ACC112 (cell line): ENCODE measurements around the gene EFNA2.

Experiments
- H2AFZ ChIP-seq: fragments of 200-600 bp; sonication (generic); one replicate; pipeline ENCODE4 v1.6.0; 2017; ENCODE audit warnings: antibody characterized with exemption, low read length; ENCODE audit not compliant: unreplicated experiment
- H3K27ac ChIP-seq: fragments of 200-600 bp; sonication (generic); 2 replicates; pipeline ENCODE4 v1.5.1; 2014; ENCODE audit warnings: low read depth, mild to moderate bottlenecking, antibody characterized with exemption, low read length, moderate library complexity
- H3K27me3 ChIP-seq: fragments of 200-600 bp; sonication (generic); 2 replicates; pipeline ENCODE4 v1.6.1; 2014; ENCODE audit warnings: mild to moderate bottlenecking, antibody characterized with exemption, low read length, moderate library complexity, mixed read lengths; ENCODE audit not compliant: insufficient read depth
- H3K36me3 ChIP-seq: fragments of 200-600 bp; sonication (generic); 2 replicates; pipeline ENCODE4 v1.6.1; 2016; ENCODE audit warnings: mild to moderate bottlenecking, antibody characterized with exemption, low read length, moderate library complexity, mixed read lengths; ENCODE audit not compliant: insufficient read depth
- H3K4me1 ChIP-seq: fragments of 200-600 bp; sonication (generic); one replicate; pipeline ENCODE4 v1.6.1; 2016; ENCODE audit warnings: low read length, mixed read lengths; ENCODE audit not compliant: insufficient read depth, unreplicated experiment, control insufficient read depth
- H3K4me3 ChIP-seq: fragments of 200-600 bp; sonication (generic); 2 replicates; pipeline ENCODE4 v1.5.1; 2014; ENCODE audit warnings: mild to moderate bottlenecking, low read depth, low read length
- H3K79me2 ChIP-seq: fragments of 200-600 bp; sonication (generic); one replicate; pipeline ENCODE4 v1.6.0; 2016; ENCODE audit warnings: low read length; ENCODE audit not compliant: control insufficient read depth, unreplicated experiment, insufficient read depth

The EFNA2 gene

DNA sequence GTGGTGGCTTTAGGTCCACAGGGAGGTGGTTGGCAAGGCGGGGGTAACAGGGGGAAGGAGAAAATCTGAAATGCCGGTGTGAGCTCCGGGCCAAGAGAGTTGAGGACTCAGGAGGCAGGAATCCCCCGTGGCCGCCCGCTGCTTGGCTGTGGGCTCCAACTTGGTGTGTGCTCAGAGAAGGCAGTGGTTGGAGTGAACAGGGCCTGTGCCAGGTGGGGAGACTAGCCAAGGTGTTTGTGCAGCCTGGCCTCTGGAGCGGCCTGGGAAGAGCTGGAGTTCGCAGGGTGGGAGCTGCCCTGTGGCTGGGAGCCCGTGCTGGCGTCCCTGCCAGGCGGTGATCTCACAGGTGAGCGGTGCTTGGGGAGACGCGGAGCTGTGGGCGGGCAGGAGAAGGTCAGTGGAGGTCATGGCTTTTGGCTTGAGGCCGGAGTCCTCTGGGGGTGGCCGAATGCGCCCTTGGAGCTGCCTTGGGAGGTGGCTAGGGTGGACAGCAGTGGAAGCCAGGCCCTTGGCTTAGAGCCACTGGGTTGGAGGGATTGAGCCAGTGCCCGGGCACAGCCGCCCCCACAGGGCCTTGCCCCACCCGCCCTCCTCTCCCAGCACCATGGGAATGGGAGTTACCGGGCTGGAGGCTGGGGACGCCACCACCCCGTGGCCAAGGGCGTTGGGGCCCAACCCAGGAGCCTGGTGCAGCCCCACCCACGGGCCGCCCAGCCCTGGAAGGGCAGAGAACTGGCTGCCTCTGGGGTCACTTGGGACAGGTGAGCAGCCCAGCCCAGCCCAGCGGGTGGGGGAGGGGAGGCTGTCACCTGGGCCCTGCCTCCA is 23.7 kb upstream of the EFNA2 start:
- Histone ChIP-seq H3K27me3 (no peaks in the 10 kb centered on the region), H3K4me3 (peak overlapping the region; percentile 92), H3K36me3 (no peaks in the 10 kb centered on the region), H3K27ac (peak overlapping the region; percentile 96), H3K79me2 (peaks cover 2% of the 10 kb centered on the region), H3K4me1 (peaks cover 71% of the 10 kb centered on the region), H2AFZ (no peak overlapping the region)

DNA sequence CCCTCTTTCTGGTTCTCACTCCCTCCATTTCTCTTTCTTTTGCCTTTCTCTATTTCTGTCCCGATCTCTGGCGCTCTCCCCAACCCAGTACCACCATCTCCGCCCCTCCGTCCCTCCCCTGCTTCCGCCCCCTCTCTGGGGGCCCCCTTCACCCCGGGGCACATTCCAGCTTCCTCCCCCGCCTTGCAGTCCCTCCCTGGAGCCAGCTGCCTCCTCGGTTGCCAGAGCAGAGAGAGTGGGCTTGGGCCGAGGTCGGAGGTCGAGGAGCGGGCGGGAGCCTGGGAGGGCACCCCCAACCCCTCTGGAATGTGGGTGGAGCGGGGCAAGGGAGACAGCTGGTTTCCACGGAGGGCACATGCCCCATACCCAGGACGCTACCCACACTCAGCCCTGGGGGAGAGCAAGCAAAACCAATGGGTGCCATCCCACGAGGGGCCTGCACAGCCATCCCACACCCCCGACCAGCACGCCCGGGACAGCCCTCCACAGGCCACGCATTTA is 23.0 kb upstream of the EFNA2 start:
- Histone ChIP-seq H3K36me3 (no peaks in the 10 kb centered on the region), H3K79me2 (no peaks in the 10 kb centered on the region), H2AFZ (no peak overlapping the region), H3K4me3 (peak overlapping the region; percentile 92), H3K27ac (peak overlapping the region; percentile 96), H3K27me3 (no peaks in the 10 kb centered on the region), H3K4me1 (peaks cover 68% of the 10 kb centered on the region)

DNA sequence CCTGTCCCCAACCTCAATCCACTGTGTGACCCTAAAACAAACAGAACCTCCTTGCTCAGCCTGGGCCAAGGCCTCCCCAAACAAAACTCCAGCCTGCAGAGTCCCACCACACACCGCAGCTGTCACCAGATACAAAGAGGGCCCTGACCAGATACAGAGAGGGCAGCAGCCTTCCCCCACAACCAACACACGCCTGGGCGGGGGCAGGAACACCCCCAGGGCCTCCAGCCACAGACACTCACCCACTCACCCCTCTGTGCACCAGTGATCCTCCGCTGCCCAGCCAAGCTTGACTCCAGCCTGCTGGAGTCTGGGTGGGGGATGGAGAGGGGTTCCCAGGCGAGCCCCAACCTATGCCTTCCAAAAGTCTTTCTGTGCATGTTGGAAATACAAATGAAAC is 22.5 kb upstream of the EFNA2 start:
- H2AFZ ChIP-seq, result no peak overlapping the region
- H3K27me3 ChIP-seq, result no peaks in the 10 kb centered on the region
- peak overlapping the region; percentile 96 for H3K27ac ChIP-seq
- H3K4me1 ChIP-seq, result peaks cover 68% of the 10 kb centered on the region
- no peaks in the 10 kb centered on the region for H3K79me2 ChIP-seq
- H3K36me3 ChIP-seq, result no peaks in the 10 kb centered on the region
- H3K4me3 ChIP-seq, result no peak overlapping the region

DNA sequence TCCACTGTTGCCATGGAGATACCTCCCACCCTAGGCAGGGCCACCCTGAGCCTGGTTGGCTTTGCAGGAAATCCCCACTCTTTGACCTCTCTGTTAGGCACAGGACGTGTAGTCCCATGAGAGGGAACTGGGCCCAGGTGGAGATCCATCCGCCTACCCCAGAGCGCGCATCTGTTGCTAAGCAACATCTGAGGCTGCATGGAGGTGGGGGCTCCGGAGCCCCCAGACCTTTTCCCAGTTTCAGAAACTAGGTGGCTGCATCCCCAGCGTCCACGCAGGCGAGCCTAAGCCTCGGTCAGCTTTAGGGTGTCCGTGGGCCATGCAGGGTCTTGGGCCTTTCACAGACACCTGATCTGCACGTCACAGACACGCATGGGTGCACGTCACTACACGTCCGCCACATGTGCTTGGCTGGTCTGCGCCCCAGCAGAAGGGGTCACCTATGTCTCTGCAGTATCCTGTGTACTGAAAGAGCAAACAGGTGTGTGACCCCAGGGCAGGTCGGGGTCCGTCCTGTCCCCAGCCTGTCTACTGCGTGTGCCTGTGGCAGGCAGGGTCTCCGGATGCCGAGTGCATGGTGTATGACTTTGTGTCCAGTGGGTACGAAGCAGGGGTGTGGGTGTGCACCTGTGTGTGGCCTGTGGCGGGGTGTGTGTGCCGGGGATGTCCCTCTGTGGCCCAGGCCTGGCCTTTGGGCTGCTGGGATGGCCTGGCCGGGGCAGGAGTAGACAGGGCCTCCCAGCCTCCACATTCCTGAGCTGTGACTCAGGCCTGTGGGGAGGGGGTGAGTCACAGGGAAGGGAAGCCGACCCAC is 20.7 kb upstream of the EFNA2 start:
- no peaks in the 10 kb centered on the region for H3K27me3 ChIP-seq
- no peak overlapping the region for H2AFZ ChIP-seq
- peak overlapping the region; percentile 45; the same call in 1 of the 2 replicates for H3K4me3 ChIP-seq
- H3K36me3 ChIP-seq, result no peaks in the 10 kb centered on the region
- H3K4me1 ChIP-seq, result peaks cover 60% of the 10 kb centered on the region
- H3K27ac ChIP-seq, result peak overlapping the region; percentile 97
- peaks cover 3% of the 10 kb centered on the region for H3K79me2 ChIP-seq

DNA sequence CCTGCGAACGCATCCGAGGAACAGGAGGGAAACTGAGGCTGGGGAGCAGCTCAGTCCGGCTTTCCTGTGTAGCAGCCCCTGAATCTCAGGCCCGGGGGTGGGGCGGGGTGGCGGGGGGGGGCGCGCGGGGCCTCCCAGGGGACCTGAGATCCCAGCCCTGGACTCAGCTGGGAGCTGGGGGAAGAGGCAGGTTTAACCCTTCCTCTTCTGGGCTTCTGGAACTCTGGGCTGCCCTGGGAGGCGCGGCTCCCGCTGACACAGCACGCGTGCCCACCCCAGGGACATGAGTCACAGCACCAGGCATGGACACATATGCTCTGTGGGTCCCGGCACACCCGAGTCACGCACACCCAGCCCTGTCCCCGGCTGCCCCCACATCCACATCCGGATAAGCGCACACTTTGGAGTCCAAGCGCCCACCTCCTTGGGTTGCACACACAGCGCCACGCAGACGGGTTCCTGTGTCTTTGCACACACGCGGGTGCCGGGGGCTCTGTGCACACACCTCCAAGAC is 20.0 kb upstream of the EFNA2 start:
- Histone ChIP-seq H3K27ac (peak overlapping the region; percentile 97), H3K36me3 (0 out of 2 replicates have a peak, but pooled peaks cover under 1% of the 10 kb centered on the region), H3K79me2 (peaks cover 10% of the 10 kb centered on the region), H3K4me3 (peak overlapping the region; percentile 78), H3K4me1 (peaks cover 57% of the 10 kb centered on the region), H2AFZ (no peak overlapping the region), H3K27me3 (no peaks in the 10 kb centered on the region)

DNA sequence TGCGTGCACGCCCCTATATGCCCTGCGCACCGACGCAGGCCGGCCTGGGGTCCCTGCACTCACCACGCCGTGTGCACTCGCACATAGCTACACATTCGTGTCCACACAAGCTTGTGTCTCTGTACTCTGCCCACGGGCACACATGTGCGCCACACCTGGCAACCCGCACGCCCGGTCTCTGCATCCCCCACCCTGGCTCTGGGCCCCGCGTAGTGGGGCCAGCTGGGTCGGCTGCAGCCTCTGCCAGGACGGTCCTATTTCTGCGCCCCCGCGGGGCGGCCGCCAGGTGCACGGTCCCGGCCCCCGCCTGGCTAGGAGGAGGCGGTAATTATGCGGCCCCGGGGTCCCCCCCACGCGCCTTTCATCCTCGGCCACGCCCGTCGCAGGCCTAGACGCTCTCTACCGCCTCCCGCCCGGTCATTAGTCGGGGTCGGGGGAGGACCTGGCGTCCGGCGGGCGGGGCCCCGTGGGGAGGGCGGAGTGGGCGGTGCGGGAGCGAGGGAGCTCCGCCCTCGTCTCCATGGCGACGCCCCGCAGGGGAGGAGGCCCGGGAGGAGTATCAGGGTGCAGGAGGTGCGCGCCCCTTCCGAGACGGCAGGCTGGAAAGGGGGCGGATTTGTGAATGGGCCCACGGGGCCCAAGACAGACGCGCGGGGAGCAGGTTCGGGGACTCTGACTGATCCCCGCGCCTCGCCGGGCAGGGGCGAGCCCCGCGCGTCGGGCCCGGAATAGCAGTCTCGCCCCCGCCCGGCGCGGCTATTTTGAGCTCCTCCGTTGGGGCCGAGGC is 19.4 kb upstream of the EFNA2 start:
- H2AFZ ChIP-seq, result no peak overlapping the region
- peaks cover 61% of the 10 kb centered on the region for H3K4me1 ChIP-seq
- H3K36me3 ChIP-seq, result 0 out of 2 replicates have a peak, but pooled peaks cover 7% of the 10 kb centered on the region
- peaks cover 16% of the 10 kb centered on the region for H3K79me2 ChIP-seq
- H3K27ac ChIP-seq, result peak overlapping the region; percentile 97
- no peaks in the 10 kb centered on the region for H3K27me3 ChIP-seq
- H3K4me3 ChIP-seq, result peak overlapping the region; percentile 78

DNA sequence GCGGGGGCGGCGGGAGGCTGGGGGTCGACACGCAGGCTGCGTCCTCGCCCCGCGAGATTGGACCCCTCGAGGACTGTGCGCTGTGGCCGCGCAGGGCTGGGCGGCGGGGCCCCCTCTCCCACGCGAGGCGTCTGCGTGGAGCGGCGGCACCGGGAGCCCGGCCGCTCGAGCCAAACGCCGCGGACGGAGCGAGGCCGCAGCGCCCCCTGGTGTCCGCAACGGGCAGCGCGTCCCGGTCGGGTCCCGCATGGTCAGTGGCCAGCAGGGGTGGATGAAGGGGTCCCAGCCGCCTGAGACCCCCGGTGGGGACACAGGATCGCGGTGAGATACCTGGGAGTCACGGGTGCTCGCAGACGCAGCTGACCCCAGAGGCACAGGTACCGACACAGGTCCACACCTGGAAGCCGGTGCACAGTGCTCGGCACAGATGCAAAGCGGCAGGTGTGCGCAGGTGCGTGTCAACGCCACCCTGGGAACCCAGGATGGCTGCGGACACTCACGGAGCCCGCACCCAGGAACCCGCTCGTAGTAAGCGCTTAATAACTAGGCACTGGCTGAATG is 18.7 kb upstream of the EFNA2 start:
- H3K27me3 ChIP-seq, result no peaks in the 10 kb centered on the region
- peaks cover 23% of the 10 kb centered on the region for H3K79me2 ChIP-seq
- H2AFZ ChIP-seq, result no peak overlapping the region
- peak overlapping the region; percentile 97 for H3K27ac ChIP-seq
- H3K36me3 ChIP-seq, result peaks cover 8% of the 10 kb centered on the region; the same call in 1 of the 2 replicates
- H3K4me3 ChIP-seq, result peak overlapping the region; percentile 78
- peaks cover 59% of the 10 kb centered on the region for H3K4me1 ChIP-seq

DNA sequence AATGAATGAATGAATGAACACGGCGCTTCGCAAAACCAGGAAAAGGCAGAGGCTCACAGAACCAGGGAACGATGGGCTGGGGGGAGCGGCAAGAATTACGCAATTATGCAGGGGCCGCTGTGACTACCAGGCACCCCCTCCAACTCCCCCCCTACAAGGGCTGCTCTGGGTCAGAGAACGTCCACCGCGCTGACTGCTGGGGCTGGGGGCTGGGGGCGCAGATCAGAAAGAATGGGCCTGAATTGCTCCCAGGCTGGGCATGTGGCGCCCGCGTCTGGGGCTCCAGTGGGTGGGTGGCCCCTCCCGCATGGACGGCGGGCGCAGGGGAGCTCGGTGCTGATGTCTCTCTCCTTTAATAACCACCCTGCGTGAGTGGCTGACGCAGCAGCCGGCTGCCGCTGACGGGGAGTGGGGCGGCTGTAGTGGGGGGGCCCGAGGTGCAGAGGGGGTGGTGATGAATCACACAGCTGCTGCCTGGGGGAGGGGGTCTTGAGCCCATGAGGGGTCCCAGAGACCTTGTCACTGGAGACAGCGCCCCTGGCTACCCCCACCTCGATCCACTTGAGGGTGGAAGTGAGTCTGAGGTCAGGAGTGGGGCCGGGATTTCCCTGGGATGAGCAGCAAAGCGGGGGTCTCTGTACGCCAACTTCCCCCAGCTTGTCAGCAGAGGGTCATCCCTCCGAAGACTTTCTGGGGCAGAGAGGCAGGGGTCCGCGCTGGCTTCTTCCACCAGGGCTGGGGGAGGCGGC is 18.0 kb upstream of the EFNA2 start:
- Histone ChIP-seq H3K4me1 (peaks cover 53% of the 10 kb centered on the region), H3K79me2 (peaks cover 30% of the 10 kb centered on the region), H3K27me3 (no peaks in the 10 kb centered on the region), H3K27ac (peak overlapping the region; percentile 98; the same call in 1 of the 2 replicates), H3K4me3 (peak overlapping the region; percentile 78), H2AFZ (no peak overlapping the region), H3K36me3 (peaks cover 15% of the 10 kb centered on the region; the same call in 1 of the 2 replicates)

DNA sequence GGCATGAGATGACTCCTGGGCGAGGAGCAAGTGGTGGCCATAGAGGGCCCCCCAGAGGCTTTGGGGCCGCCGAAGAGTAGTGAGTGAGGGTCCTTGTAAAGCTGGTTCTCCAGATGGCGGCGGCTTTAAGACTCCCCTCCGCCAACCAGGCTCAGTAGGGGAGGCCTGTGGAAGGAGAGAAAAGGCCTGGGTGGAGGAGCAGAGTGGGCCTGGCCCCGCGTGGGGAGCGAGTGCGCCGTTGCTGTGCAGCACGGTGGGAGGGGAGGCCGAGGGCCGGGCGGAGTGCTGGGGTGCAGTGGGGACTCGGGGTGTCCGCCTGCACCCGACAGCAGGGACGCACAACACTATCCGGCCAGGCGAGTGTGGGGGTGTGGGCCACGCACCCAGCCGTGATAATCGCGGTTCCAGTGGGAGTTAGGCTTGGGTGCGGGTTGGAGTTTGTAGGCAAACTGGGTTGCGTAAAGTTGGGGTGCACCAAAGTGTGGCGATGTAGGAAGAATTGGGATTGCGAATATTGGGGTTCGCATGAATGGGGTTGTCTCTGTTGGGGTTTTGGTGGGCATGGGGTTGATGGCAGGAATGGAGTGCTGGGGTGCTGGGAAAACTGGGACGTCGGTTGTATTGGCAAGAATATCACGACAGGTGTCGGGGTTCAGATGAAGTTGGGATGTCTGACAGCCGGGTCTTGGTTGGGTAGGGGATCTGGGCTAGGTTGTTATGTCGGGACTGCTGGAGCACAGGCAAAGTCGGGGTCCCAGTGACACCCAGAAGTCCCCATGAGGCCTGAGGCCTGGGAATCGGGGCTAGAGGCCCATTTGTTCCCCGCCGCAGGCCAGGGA is 17.2 kb upstream of the EFNA2 start:
- Histone ChIP-seq H3K27me3 (no peaks in the 10 kb centered on the region), H3K79me2 (peaks cover 38% of the 10 kb centered on the region), H3K27ac (peak overlapping the region; percentile 98), H3K4me1 (peaks cover 46% of the 10 kb centered on the region), H3K4me3 (peak overlapping the region; percentile 78), H2AFZ (no peak overlapping the region), H3K36me3 (peaks cover 22% of the 10 kb centered on the region; the same call in 1 of the 2 replicates)
